ENCODE results near the gene ABAT.
"Not testable (repeated sequence)": the region's sequence is repeated elsewhere in the genome, so short reads cannot be mapped to it uniquely, and the experiment has no call there.

ABAT gene

GRCh38 chr16:8742068-8742467, 67.7 kb downstream of the ABAT start:
- DNase-seq (ENCODE audit: low spot score) = no peak

GRCh38 chr16:8748944-8749343, 74.5 kb downstream of the ABAT start:
- not testable (repeated sequence) for DNase-seq (ENCODE audit: low spot score)

GRCh38 chr16:8751481-8752311, 77.3 kb downstream of the ABAT start:
- no peak for DNase-seq (ENCODE audit: low spot score)

GRCh38 chr16:8752706-8753105, 78.3 kb downstream of the ABAT start:
- DNase-seq (ENCODE audit: low spot score) = no peak

GRCh38 chr16:8753416-8754054, 79.1 kb downstream of the ABAT start:
- DNase-seq (ENCODE audit: low spot score) = no peak

- no peak for DNase-seq (ENCODE audit: low spot score)
Measured at GRCh38 chr16:8756755-8757154, 82.3 kb downstream of the ABAT start.

GRCh38 chr16:8758022-8758421, 83.6 kb downstream of the ABAT start:
- DNase-seq (ENCODE audit: low spot score) = no peak

- DNase-seq (ENCODE audit: low spot score) = no peak
Measured at GRCh38 chr16:8760021-8760420, 85.6 kb downstream of the ABAT start.

GRCh38 chr16:8761078-8761477, 86.7 kb downstream of the ABAT start:
- DNase-seq (ENCODE audit: low spot score) = no peak

- DNase-seq (ENCODE audit: low spot score) = no peak
Measured at GRCh38 chr16:8762254-8762653, 87.8 kb downstream of the ABAT start.

- DNase-seq (ENCODE audit: low spot score) = no peak
Measured at GRCh38 chr16:8763083-8763482, 88.7 kb downstream of the ABAT start.

GRCh38 chr16:8763899-8764298, 89.5 kb downstream of the ABAT start:
- DNase-seq (ENCODE audit: low spot score) = no peak

GRCh38 chr16:8764525-8765250, 90.3 kb downstream of the ABAT start:
- no peak for DNase-seq (ENCODE audit: low spot score)

GRCh38 chr16:8767176-8767575, 92.8 kb downstream of the ABAT start:
- DNase-seq (ENCODE audit: low spot score) = no peak

GRCh38 chr16:8768283-8768682, 93.9 kb downstream of the ABAT start:
- DNase-seq (ENCODE audit: low spot score) = no peak

- no peak for DNase-seq (ENCODE audit: low spot score)
Measured at GRCh38 chr16:8768692-8769091, 94.3 kb downstream of the ABAT start.

GRCh38 chr16:8773537-8773936, 99.1 kb downstream of the ABAT start:
- DNase-seq (ENCODE audit: low spot score) = no peak

GRCh38 chr16:8774208-8774607, 99.8 kb downstream of the ABAT start:
- DNase-seq (ENCODE audit: low spot score) = no peak

GRCh38 chr16:8775359-8775758, 100.9 kb downstream of the ABAT start:
- no peak for DNase-seq (ENCODE audit: low spot score)

GRCh38 chr16:8776129-8776584, 101.7 kb downstream of the ABAT start:
- no peak for DNase-seq (ENCODE audit: low spot score)

- no peak for DNase-seq (ENCODE audit: low spot score)
Measured at GRCh38 chr16:8777217-8777616, 102.8 kb downstream of the ABAT start.

GRCh38 chr16:8781797-8782196, 107.4 kb downstream of the ABAT start:
- DNase-seq (ENCODE audit: low spot score) = no peak

- no peak for DNase-seq (ENCODE audit: low spot score)
Measured at GRCh38 chr16:8782673-8783072, 108.3 kb downstream of the ABAT start.
